WTC11 (cell line): ENCODE data around the gene PLEKHM3.

Experiments used
- CTCF ChIP-seq: fragments of 200-600 bp; IDR thresholded peaks from 2 replicates; pipeline ENCODE4 v1.8.0; 2022; ENCODE audit warnings: antibody characterized with exemption
- E2F1 ChIP-seq: sonication (generic); formaldehyde crosslinking; IDR thresholded peaks from 2 replicates; pipeline ENCODE4 v1.8.0; 2022; ENCODE audit warnings: mild to moderate bottlenecking, missing genetic modification reagents
- ETV6 ChIP-seq: sonication (generic); formaldehyde crosslinking; IDR thresholded peaks from 2 replicates; pipeline ENCODE4 v1.8.1; 2022; ENCODE audit warnings: mild to moderate bottlenecking, missing genetic modification reagents
- MAX ChIP-seq: sonication (generic); formaldehyde crosslinking; IDR thresholded peaks from 2 replicates; pipeline ENCODE4 v1.8.0; 2022; ENCODE audit warnings: mild to moderate bottlenecking, missing genetic modification reagents
- ZNF423 ChIP-seq: fragments of 250-450 bp; sonication (Bioruptor Pico); IDR thresholded peaks from 2 replicates; pipeline ENCODE4 v2.1.2; 2022; ENCODE audit warnings: mild to moderate bottlenecking, moderate library complexity

- TF ChIP-seq CTCF = no peak
- no peak for TF ChIP-seq E2F1 (CRISPR knock-in tag)
- no peak for TF ChIP-seq ZNF423 (CRISPR knock-in tag)
- TF ChIP-seq MAX = no peak
- TF ChIP-seq ETV6 (CRISPR knock-in tag) = no peak
Measured at GRCh38 chr2:207953354-207953753, 72.0 kb downstream of the PLEKHM3 start.
